Retinal pigment epithelial cell (primary cell): Measurements from ENCODE around the gene CACNA1F.
"Not testable (repeated sequence)": the region's sequence is repeated elsewhere in the genome, so short reads cannot be mapped to it uniquely, and the experiment has no call there.

Source experiments
- DNase-seq: peaks from one replicate; pipeline ENCODE4 v3.0.0-alpha.2; 2010; ENCODE audit warnings: low read depth
- H3K4me3 ChIP-seq: 2 replicates; pipeline ENCODE4 v1.5.1; 2011; ENCODE audit warnings: mild to moderate bottlenecking, low read length, control low read depth, moderate library complexity
- CTCF ChIP-seq: conservative IDR thresholded peaks from 2 replicates; pipeline ENCODE4 v1.5.1; 2011; ENCODE audit warnings: low read depth, low read length, control low read depth, inconsistent platforms

Gene CACNA1F

GRCh38 chrX:49177338-49177833, 55.8 kb downstream of the CACNA1F start:
- H3K4me3 ChIP-seq, result no peak overlapping the region
- peak; percentile 15 for TF ChIP-seq CTCF
- no peak for DNase-seq

- TF ChIP-seq CTCF, result no peak
- no peak for DNase-seq
- no peak overlapping the region for H3K4me3 ChIP-seq
Observed at GRCh38 chrX:49176421-49177326, 56.5 kb downstream of the CACNA1F start.

DNA sequence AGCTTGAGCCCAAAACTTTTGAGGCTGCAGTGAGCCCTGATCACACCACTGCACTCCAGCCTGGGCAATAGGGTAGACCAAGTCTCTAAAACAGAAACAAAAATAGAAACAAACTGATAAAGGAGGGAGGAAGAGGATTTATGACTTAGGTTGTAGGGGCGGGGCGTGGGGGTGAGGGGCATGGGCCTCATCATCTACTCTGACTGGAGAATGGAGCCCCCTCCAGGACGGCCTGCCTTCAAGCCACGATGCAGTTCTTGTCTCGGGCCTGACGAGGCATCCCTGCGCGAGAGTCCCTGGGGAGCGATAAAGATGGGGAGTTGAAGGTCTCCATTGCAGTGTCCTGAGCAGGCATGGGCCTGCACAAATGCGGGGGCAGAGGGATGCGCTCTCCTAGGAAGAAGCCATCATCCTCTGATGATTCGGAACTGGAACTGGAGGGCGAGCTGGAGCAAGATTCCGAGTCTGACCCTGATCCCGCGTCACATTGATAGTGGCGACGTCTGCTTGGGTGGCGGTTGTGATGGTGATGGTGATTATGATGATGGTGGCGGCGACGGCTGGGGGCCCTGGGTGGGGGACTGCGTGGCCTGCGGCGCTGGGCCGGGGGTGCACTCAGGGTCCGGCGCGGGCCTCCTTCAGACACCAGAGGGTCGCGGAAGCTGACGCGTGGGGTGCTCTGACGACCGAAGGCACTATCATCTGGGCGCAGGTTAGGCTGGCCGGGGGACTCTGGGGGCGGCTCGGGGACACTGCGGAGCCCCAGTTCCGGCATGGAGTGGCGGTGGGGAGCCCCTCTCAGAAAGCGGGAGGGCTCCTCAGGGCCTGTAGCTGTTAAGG, 57.5 kb downstream of the CACNA1F start:
- TF ChIP-seq CTCF, result no peak
- no peak for DNase-seq
- no peak overlapping the region for H3K4me3 ChIP-seq

DNA sequence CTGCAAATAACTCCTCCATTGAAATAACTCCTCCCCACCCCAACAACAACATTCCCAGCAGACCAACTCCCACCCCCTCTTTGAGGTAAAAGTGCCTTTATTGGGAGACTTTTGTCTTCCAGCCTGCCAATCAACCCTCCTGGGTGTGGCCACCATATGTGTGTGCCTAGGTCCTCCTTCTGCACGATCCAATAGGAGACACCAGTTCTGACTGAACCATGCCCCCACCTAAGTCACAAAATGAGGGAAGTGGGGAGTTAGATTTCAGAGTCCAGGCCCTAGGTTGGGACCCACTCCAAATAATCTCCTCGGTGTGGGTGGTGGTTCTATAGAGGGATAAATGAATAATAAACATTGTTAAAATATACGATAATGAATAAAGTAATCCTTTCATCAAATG, 58.4 kb downstream of the CACNA1F start:
- no peak for TF ChIP-seq CTCF
- no peak for DNase-seq

GRCh38 chrX:49173544-49173943, 59.6 kb downstream of the CACNA1F start:
- not testable (repeated sequence) for H3K4me3 ChIP-seq

More for the DNA sequence above, 58.4 kb downstream of the CACNA1F start:
- no peak overlapping the region for H3K4me3 ChIP-seq

GRCh38 chrX:49172280-49172780, 60.8 kb downstream of the CACNA1F start:
- no peak for TF ChIP-seq CTCF
- H3K4me3 ChIP-seq, result peak overlapping the region; percentile 63
- DNase-seq, result no peak

More at GRCh38 chrX:49173544-49173943, 59.6 kb downstream of the CACNA1F start:
- not testable (repeated sequence) for DNase-seq

DNA sequence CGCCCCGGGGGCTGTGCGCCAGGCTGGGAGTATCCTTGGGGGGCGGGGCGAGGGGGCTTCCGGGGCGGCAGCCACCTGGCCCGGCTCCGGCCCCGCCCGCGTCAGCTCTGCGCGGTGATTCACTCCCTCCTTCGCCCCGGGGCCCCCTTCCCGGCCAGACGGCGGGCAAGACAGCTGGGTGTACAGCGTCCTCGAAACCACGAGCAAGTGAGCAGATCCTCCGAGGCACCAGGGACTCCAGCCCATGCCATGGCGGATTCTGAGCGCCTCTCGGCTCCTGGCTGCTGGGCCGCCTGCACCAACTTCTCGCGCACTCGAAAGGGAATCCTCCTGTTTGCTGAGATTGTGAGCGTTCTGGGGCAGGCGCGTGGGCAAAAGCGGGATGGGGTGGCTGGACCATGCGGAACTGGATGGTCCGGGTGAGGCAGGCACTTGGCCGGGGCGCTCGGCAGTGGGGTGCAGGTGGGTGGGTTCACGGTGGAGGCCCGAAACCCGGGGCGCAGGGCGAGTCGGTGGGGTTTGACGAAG, 61.3 kb downstream of the CACNA1F start, which contains the start of gene PLP2:
Gene PLP2 (plus strand): TSS at position 147 of the 528 bp plus-strand sequence. CDS start 103 bp downstream, at position 250.
- TF ChIP-seq CTCF, result no peak
- H3K4me3 ChIP-seq, result peak within 1 kb of the TSS; percentile 63
- DNase-seq, result no peak
